H54 (cell line): ENCODE data around the gene LARGE2.

Experiments used
- DNase-seq: peaks from one replicate; pipeline ENCODE4 v3.0.0; 2011; ENCODE audit warnings: low spot score, mixed read lengths; ENCODE audit not compliant: insufficient read length
- FAIRE-seq: peaks from 3 replicates; lab custom pipeline; 2011; peaks lifted over from hg19 to GRCh38; lab: Jason Lieb, UNC
- POLR2A ChIP-seq: IDR thresholded peaks from 2 replicates; pipeline ENCODE4 v1.6.1; 2011; ENCODE audit warnings: low read depth, mild to moderate bottlenecking, low read length

Gene LARGE2

GRCh38 chr11:45915446-45915845 is 7.0 kb upstream of the LARGE2 start:
- FAIRE-seq (no peak), DNase-seq (no peak)
- no peak for TF ChIP-seq POLR2A

- DNase-seq (no peak), FAIRE-seq (no peak)
- TF ChIP-seq POLR2A: no peak
Measured at GRCh38 chr11:45917286-45917622, 5.2 kb upstream of the LARGE2 start.

- FAIRE-seq (peak; percentile 58), DNase-seq (peak; percentile 99)
- peak; percentile 92 for TF ChIP-seq POLR2A
Measured at GRCh38 chr11:45917623-45918330, 4.7 kb upstream of the LARGE2 start, which contains the start of gene PEX16. Gene PEX16, minus strand, starts transcription at chr11:45917877. Its CDS starts 66 bp downstream, at chr11:45917811.

- no peak for FAIRE-seq
- peak; percentile 98 for DNase-seq
Measured at GRCh38 chr11:45918331-45918941, 4.0 kb upstream of the LARGE2 start.

GRCh38 chr11:45918962-45919675 is 3.3 kb upstream of the LARGE2 start:
- DNase-seq: peak; percentile 33
- no peak for TF ChIP-seq POLR2A
- FAIRE-seq: no peak

More at GRCh38 chr11:45918331-45918941, 4.0 kb upstream of the LARGE2 start:
- peak; percentile 66 for TF ChIP-seq POLR2A

GRCh38 chr11:45919806-45920530 is 2.5 kb upstream of the LARGE2 start:
- DNase-seq (no peak), FAIRE-seq (no peak)
- TF ChIP-seq POLR2A: no peak

- FAIRE-seq: no peak
- no peak for TF ChIP-seq POLR2A
- DNase-seq: no peak
Measured at GRCh38 chr11:45920531-45921477, 1.7 kb upstream of the LARGE2 start.

- FAIRE-seq (no peak), DNase-seq (no peak)
- TF ChIP-seq POLR2A: no peak
Measured at GRCh38 chr11:45921561-45922424, 663 bp upstream of the LARGE2 start.

- no peak for TF ChIP-seq POLR2A
- no peak for FAIRE-seq
- DNase-seq: no peak
Measured at GRCh38 chr11:45924036-45924915, 1.8 kb downstream of the LARGE2 start.

- TF ChIP-seq POLR2A: no peak
- no peak for DNase-seq
- FAIRE-seq: no peak
Measured at GRCh38 chr11:45924927-45925326, 2.5 kb downstream of the LARGE2 start.

GRCh38 chr11:45925550-45925949 is 3.1 kb downstream of the LARGE2 start:
- FAIRE-seq (no peak), DNase-seq (no peak)
- TF ChIP-seq POLR2A: no peak
